C1 segment of cervical spinal cord (tissue), 14 donors: Measurements from ENCODE around the gene LAGE3.

ENCODE experiments used
- DNase-seq, 14 donors: peaks; one replicate each; lab custom pipeline; 2025; lab: John Stamatoyannopoulos, UW

Gene LAGE3

DNA sequence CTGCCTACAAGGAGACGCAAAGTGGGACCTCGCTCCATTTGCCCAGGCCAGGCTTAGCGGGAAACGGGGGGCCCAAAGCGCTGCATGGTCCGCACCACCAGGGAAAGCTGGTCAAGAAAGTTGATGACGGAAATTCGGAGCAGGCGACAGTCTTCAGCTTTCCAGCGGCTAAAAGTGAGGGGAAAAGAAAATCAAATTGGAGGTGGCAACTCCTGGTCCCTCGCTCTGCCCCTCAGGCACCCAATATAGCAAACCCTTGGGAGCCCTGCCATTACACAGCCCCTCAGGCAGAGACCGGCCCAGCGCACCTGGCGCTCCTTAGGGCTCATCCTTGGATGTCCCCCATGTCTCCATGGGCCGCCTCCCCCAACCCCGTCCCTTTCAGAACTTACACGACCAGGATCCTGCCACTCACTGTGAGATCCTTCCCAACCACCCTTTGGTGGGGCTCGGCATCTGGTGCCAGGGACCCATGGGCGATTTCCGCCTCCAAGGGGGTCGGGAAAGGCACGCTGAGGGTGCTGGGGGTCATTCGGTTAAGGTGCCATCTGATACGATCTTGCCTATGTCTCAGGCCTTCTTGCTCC is 1.1 kb downstream of the LAGE3 start:
- peak in 1 of 14 donors; percentile 8 for DNase-seq

DNA sequence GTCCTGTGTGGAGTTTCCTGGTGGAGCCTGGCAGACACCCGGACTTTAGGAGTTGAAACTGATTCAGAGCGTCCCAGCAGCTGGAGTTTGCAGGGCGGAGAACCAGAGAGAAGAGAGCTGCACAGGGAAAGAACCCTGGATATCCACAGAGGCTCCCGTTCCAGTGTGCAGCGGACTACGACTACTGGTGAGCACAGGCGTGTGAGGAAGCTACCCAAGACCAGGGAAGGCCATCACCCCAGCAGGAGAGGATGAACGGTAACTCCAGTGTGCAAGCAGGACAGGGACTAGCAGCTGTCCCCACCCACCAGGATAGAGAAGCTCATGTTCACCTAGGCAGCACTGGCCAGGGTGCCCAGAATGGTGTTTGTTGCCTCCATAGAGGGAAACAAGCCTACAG is 2.3 kb downstream of the LAGE3 start:
- no peak for DNase-seq

DNA sequence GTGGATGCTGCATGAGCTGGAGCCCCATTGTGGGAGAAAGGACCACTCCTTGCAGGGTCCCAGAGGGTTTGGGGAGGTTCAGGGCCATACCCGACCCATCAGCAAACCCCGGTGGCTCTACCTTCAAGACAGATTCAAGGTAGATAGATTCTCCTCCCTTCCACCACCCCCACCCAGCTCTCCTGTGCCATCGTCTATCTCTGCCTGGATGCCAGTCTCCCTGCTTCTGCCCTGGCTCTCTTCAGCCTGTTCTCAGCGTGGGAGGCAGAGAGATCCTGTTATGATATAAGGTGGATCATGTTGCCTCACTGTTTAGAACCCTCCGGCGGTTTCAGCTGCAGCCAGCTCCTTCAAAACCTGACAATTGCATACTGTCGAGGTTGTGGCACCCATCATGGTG is 5.4 kb downstream of the LAGE3 start:
- DNase-seq, result no peak

DNA sequence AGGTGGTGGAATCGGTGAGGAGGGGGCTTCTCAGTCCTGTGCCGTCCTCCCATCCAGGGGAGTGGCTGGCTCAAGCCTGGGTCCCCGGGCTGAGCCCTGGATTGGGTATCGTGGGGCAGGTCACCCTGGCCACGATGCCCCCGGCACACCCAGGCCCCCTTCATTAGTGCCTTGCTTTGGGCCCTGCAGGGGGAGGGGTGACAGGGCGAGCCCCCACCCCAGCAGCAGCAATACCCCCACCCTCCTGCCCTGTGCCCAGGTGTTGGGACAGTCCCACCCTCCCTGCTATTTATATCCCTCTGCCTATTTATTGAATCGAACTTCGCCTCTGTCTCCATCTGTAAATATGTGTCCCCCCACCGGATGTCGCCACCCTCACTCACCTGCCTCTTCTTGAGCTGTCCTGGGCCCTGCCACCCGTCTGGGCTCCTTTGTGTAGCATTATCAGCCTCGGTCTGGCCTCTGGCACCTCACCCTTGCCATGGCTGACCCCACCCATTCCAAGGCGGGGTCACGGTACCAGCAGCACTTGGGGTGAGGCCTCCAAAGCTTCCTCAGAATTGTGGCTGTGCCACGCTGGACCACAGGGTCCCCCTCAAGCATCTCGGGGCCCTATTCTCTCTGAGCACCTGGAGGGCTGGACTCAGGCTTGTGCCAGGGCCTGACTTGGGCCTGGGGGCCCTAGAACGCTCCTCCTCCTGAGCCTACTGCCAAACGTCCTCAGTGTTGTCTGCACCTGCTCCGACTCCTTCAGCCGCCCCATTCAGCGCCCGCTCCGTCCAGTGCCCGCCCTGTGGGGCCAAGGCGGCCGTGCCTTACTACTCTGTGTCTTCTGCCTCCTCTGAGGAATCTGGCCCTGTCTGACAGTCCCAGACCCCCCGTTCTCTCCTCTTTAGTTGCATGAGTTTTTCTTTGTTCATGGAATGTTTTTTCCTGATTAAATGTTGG is 6.1 kb downstream of the LAGE3 start:
- DNase-seq, result no peak

DNA sequence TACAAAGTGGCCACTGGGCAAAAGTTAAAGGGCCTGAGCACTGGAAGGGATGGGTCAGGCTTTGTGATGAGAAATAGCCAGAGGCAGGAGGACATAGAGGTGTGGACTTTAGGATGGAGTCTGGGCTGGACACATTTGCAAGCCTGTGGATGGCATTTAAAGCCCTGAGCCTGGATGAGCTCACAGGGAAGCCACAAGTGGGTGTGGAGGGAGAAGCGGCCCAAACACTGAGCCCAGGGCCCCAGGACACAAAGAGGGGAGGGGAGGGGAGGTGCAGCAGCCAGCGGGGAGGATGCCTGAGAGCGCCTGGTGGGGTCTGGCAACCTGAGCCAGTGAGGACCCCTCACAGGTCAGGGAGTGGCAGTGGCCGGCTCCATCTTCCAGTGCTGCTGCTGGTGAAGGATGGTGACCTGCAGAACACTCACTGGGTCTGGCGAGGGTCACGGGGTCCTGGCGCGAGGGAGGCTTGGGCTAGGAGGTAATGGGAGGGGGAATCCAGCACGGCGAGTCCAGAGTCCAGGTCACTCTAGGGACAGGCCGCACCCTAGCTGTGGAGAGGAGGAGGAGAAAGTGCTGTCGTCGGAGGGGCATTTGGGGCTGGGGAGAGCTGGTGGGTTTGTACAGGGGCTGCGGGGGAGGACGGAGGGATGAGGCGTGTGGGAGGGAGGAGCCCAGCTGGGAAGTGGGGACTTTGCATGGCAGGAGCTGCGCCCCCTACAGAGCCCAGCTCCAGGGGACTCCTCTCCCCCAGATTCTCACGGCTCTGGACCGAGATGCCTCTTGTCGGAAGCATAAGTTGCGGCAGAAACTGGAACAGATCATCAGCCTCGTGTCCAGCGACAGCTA is 7.0 kb downstream of the LAGE3 start:
- DNase-seq, result no peak

DNA sequence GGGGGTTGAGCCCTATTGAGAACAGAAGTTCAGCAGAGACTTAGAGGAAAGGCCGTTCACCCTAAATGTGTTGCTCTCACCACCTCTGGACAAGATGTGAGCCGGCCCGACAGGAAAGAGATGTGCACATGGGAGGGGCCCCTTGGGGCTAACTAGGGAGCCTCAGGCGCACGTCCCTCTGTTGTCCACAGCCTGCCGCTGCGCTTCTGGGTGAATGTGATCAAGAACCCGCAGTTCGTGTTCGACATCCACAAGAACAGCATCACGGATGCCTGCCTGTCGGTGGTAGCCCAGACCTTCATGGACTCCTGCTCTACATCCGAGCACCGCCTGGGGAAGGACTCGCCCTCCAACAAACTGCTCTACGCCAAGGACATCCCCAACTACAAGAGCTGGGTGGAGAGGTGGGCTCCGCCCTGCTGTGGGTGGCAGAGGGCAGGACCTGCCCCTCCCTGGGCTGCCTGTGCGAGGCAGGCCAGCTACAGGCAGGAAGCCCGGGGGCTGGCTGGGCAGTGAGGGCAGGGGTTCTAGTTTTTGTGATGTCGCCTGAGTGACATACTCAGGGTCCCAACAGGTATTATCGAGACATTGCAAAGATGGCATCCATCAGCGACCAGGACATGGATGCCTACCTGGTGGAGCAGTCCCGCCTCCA is 8.0 kb downstream of the LAGE3 start:
- no peak for DNase-seq

DNA sequence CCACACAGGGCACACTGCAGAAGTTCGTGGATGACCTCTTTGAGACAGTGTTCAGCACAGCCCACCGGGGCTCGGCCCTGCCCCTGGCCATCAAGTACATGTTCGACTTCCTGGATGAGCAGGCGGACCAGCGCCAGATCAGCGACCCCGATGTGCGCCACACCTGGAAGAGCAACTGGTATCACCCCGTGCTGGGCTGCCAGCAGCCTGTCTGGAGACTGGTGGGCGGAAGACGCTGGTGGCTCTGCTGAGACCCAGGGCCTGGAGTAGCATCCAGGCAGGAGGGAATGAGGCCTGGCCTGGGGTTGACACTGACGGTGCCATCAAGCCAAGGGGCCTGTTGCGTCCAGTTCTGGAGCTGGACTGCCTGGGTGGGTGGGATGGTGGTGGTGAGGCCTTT is 8.6 kb downstream of the LAGE3 start:
- DNase-seq, result no peak

DNA sequence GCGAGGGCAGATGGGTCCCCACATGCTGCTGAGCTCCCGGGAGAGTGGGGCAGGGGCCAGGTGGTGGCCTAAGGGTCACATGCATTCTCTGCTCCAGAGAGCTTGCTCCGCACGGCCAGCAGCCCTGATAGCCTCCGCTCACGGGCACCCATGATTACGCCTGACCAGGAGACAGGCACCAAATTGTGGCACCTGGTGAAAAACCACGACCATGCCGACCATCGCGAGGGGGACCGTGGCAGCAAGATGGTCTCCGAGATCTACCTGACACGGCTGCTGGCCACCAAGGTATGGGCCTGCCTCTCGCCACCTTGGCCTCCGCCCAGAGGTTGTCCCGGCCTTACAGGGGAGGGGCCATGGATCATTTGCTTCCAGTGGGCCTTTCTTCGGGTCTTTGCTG is 9.2 kb downstream of the LAGE3 start:
- no peak for DNase-seq

DNA sequence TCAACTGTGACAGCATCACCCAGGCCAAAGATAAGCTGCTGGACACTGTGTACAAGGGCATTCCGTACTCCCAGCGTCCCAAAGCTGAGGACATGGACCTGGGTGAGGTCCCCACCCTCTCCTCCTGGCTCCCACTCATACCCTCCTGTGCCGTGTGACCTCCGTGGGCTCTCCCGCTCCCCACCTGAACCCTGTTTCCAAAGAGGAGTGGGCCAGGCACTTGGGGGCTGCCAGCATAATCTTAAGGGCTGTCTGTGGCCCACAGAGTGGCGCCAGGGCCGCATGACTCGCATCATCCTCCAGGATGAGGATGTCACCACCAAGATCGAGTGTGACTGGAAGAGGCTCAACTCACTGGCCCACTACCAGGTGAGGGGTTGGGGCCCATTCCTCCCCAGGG is 10.0 kb downstream of the LAGE3 start:
- DNase-seq, result no peak

DNA sequence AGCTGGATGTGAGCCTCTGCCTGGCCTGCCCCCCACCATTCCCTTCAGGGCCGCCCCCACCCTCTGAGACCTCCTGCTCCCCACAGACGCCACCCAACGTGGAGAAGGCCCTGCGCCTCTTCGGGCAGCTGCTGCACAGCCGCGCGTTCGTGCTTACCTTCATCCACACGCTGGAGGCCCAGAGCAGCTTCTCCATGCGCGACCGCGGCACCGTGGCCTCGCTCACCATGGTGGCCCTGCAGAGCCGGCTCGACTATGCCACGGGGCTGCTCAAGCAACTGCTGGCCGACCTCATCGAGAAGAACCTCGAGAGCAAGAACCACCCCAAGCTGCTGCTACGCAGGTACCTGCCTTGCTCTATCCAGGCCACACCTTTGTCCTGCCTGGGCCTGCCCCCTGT is 10.9 kb downstream of the LAGE3 start:
- DNase-seq, result no peak

DNA sequence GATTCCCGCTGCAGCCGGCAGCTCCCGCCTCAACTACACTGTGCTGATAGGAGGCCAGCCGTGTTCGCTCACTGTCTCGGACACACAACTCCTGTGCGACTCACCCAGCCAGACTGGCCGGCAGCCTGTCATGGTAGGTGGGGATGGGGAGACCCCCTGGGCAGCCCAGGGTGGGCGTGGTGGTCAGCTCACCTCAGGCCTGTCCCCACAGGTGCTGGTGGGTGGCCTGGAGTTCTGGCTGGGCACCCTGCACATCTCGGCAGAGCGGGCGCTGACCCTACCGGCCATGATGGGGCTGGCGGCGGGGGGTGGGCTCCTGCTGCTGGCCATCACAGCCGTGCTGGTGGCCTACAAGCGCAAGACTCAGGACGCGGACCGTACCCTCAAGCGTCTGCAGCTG is 11.5 kb downstream of the LAGE3 start:
- DNase-seq, result no peak

DNA sequence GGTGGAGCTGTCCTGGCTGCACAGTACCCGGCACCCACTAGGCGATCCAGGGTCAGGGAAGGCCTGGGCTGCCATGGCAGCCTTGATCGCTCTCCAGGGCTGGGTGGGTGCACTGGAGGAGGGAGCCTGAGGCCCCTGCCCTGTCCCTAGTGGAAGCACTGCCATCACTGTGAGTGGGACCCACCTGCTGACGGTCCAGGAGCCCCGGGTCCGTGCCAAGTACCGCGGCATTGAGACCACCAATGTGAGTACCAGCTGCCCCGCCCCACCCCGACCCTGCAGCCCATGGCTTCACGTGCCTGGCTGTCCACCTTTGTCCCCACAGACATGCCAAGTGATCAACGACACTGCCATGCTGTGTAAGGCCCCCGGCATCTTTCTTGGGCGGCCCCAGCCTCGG is 12.2 kb downstream of the LAGE3 start:
- DNase-seq, result no peak

DNA sequence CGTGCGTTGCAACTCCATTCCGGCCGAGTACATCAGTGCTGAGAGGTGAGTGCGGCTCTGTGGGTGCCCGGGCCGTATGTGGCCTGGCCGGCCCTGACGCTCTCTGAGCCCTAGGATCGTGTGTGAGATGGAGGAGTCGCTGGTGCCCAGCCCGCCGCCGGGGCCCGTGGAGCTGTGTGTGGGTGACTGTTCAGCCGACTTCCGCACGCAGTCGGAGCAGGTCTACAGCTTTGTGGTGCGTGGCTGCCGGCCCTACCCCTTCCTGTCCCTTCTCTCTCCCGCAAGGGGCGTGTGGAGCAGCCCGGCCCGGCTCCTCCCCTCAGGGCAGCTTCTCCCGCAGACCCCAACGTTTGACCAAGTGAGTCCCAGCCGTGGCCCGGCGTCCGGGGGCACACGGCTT is 13.0 kb downstream of the LAGE3 start:
- DNase-seq, result no peak

DNA sequence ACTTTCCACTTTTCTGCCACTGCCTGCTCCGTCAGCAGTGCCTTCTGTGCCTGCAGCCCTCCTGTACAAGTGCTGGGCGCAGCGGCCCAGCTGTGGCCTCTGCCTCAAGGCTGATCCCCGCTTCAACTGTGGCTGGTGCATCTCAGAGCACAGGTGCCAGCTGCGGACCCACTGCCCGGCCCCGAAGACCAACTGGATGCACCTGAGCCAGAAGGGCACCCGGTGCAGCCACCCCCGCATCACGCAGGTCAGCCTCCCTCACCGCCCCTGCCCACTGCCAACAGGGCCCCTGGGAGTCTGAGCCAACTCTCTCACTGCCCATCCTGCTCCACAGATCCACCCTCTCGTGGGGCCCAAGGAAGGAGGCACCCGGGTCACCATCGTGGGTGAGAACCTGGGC is 13.5 kb downstream of the LAGE3 start:
- no peak for DNase-seq

DNA sequence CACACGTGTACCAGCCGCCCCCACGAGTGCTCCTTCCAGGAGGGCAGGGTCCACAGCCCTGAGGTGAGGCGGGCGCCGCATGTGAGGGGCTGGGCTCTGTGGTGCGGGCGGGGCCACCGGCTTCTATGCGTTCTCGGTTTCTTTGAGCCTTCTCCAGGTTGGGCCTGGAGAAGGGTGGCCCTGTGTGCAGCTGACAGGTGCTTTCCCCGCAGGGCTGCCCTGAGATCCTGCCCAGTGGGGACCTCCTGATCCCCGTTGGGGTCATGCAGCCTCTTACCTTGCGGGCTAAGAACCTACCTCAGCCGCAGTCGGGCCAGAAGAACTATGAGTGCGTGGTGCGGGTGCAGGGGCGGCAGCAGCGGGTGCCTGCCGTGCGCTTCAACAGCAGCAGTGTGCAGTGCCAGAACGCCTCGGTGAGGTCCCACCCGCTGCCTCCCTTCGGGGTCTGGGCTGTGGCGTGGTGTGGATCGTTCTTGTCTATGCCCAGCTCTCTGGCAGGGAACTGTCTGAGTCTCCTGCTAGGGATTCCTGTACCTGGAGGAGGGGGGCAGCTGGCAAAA is 14.2 kb downstream of the LAGE3 start:
- no peak for DNase-seq

DNA sequence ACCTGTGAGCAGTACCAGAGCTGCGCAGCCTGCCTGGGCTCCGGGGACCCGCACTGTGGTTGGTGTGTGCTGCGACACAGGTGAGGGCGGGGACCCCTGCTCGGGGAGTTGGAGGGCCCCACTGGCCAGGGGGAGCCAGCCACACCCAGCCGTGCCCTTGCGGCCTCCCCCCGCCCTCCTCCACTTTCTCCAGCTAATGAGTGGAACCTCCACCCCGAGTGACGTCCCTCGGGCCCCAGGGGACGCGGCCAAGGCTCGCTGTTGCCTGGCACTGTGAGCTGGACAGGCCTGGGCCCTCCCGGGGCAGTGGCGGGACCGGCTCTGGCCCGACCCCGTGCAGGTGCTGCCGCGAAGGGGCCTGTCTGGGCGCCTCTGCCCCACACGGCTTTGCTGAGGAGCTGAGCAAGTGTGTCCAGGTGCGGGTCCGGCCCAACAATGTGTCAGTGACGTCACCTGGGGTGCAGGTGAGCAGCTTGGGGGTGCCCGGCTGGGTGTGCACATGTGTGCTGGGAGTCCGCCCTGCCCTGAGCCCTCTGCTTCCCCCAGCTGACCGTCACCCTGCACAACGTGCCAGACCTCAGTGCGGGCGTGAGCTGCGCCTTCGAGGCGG is 15.4 kb downstream of the LAGE3 start:
- no peak for DNase-seq

DNA sequence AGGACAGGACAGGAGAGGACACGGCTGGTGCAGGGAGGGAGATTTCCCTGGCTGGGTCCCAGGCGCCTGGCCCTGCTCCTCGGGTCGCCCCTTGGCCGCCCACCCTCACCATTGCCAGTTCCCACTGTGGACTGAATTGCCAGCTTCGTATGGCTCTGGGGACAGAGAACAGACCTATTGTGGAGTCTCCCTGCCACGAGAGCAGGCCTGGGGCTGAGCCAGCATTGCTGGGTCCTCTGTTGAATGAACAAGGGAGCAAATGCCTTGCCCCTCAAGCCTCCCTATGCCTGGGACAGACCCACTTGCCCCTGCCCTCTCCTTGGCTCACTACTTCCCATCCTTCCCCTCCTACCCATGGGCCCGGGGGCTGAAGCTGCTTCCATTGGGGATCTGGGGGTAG is 16.7 kb downstream of the LAGE3 start:
- DNase-seq, result peak in 4 of 14 donors; percentile 4 to 19 (median 14)

DNA sequence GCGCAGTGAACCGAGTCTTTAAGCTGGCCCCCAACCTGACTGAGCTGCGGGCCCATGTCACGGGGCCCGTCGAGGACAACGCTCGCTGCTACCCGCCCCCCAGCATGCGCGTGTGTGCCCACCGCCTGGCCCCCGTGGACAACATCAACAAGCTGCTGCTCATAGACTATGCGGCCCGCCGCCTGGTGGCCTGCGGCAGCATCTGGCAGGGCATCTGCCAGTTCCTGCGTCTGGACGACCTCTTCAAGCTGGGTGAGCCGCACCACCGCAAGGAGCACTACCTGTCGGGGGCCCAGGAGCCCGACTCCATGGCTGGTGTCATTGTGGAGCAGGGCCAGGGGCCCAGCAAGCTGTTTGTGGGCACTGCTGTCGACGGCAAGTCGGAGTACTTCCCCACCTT is 18.8 kb downstream of the LAGE3 start:
- DNase-seq, result no peak

DNA sequence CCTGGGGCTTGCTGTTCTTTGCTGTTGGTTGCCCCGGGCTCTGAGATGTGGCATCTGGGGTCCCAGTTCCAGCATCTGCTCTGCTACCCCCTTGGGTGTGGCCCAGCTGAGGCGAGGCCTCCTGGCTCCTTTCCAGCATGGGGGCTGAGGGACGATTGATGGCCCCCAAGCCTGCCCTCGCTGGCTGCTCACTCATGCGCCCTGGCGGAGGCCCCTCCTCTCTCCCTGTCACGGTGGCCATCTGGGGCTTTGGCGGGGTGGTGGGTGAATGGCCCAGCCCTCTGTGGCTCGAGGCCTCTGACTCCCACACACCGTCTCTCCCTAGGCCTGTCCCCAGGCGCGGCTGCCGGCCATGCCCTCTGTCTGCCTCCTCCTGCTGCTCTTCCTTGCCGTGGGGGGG is 19.2 kb downstream of the LAGE3 start:
- no peak for DNase-seq

DNA sequence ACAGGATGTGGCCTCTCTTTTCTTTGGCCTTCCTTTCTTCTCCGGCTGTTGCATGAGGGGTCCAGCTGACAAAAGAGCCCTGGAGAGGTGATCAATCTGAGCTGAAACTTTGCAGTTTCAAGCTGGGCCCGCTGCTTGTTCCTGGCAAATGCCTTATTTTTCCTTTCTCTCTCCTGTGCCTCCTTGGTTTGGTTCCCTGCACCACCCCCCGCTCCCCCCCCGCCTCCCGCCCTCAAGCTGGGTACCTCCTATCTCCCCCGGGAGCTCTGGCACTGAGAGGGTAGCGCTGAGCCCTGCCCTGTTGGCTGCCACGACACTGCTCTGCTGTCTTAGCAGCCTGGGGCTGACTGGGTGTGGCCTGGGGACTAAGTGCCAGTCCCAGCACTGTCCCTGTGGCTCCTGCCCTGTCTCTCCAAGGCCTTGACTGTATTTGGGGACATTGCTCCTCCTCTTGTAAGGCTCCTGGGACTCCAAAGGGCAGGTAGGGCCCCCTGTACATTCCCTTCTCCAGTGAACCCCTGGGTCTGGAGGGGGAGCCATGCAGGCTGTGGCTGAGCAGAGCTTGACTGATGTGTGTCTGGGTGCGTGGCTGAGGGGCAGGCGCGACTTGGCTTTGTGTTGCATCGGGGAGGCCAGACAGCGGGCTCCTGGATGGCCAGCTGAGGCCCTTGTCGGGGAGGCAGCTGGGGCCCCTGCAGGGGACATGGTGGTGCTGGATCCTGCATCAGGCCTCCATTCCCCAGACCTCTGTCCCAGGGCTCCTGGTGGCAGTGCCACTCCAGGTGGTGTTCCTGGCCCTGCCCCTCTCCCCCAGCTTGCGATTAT is 19.9 kb downstream of the LAGE3 start:
- DNase-seq, result peak in 6 of 14 donors; percentile 9 to 30 (median 16)
